Transverse colon (tissue), 4 donors: ENCODE measurements around the gene NFIC. TPM values are rescaled to one million over a fixed set of nuclear protein-coding genes. Genes with fewer than 3 reads are reported as not detected.
"Not testable (repeated sequence)": the region's sequence is repeated elsewhere in the genome, so short reads cannot be mapped to it uniquely, and the experiment has no call there.

Source experiments
- DNase-seq: peaks from one replicate; pipeline ENCODE4 v3.0.0-alpha.2; 2019
- H3K27ac ChIP-seq, 4 donors: fragments of 200-600 bp; sonication (generic); 2 replicates each; pipeline ENCODE4 v1.5.1; 2016 to 2018; ENCODE audit warnings: inconsistent platforms in 4 of 4
- H3K27me3 ChIP-seq: fragments of 200-600 bp; sonication (generic); 2 replicates; pipeline ENCODE4 v1.5.1; 2017; ENCODE audit warnings: inconsistent platforms
- H3K36me3 ChIP-seq, 4 donors: fragments of 200-600 bp; sonication (generic); 2 replicates each; pipeline ENCODE4 v1.5.1; 2017 to 2019; ENCODE audit warnings: inconsistent platforms in 4 of 4
- H3K4me1 ChIP-seq, 4 donors: fragments of 200-600 bp; sonication (generic); 2 replicates each; pipeline ENCODE4 v1.5.1; 2017 to 2020; ENCODE audit warnings: inconsistent platforms in 4 of 4
- H3K4me3 ChIP-seq, 4 donors: fragments of 200-600 bp; sonication (generic); 1 replicate in 1 of 4; 2 replicates in 3 of 4; pipeline versions ENCODE4 v1.5.1 to v1.6.1; 2017 to 2019; ENCODE audit warnings: inconsistent platforms in 4 of 4
- H3K9me3 ChIP-seq, 2 donors: fragments of 200-600 bp; sonication (generic); 2 replicates each; pipeline ENCODE4 v1.5.1; 2017 to 2019; ENCODE audit warnings: inconsistent platforms in 2 of 2
- CTCF ChIP-seq, 5 experiments: fragments of 200-600 bp in 3 of 5; fragments of 450-650 bp in 2 of 5; sonication (generic) in 3 of 5; IDR thresholded peaks; 1 replicate in 2 of 5; 2 replicates in 3 of 5; pipeline ENCODE4 v1.5.1; 2016 to 2017; ENCODE audit warnings: antibody characterized with exemption in 5 of 5, inconsistent platforms in 3 of 5, mild to moderate bottlenecking in 2 of 5, moderate library complexity in 1 of 5
- EP300 ChIP-seq: sonication (generic); formaldehyde crosslinking; IDR thresholded peaks from one replicate; pipeline ENCODE4 v1.6.1; 2017; ENCODE audit warnings: antibody characterized with exemption, low read depth
- POLR2A ChIP-seq: fragments of 450-650 bp; IDR thresholded peaks from one replicate; pipeline ENCODE4 v1.6.1; 2016; ENCODE audit warnings: antibody characterized with exemption, mild to moderate bottlenecking, moderate library complexity
- POLR2AphosphoS5 ChIP-seq, 3 donors: sonication (generic); formaldehyde crosslinking; IDR thresholded peaks; one replicate each; pipeline ENCODE4 v1.6.1; 2016; ENCODE audit warnings: antibody characterized with exemption in 3 of 3
- WGBS, 2 donors: methylation state at CpG; one replicate each; pipeline ENCODE4 v1.1.5; 2018; ENCODE audit warnings: low coverage in 1 of 2; 5-methylcytosine and 5-hydroxymethylcytosine counted together
- in situ Hi-C, 4 donors: fragments of 200-750 bp; cut with MboI; loops; one replicate each; pipeline versions ENCODE4 v1.15.0 to v1.15.1; 2017; ENCODE audit warnings: low sequenced_read_pairs in 3 of 4, low pct_ligation_motif_present in 1 of 4, low pct_unique_long_range_greater_than_20kb in 1 of 4
- intact Hi-C: fragments of 100-400 bp; cut with DNase I; formaldehyde crosslinking; loops from one replicate; pipeline ENCODE4 v1.15.1; 2023; ENCODE audit warnings: low total_unique reads
- total RNA-seq, 4 donors: library from RNA; depleted of rRNA; stranded (reverse); fragments of >200 nt; gene quantifications; one replicate each; pipeline ENCODE4 v1.1.0, GENCODE V29; 2016

NFIC gene
- total RNA-seq, 4 donors from 2014 or later: 39.9 to 145 (median 68.1) TPM

GRCh38 chr19:3346677-3347353, 19.6 kb upstream of the NFIC start:
- no peak for TF ChIP-seq EP300
- no peak for TF ChIP-seq POLR2A
- TF ChIP-seq POLR2AphosphoS5 (IDR thresholded peaks at IDR 0.05): peak; percentile 8 to 53 (median 43)
- TF ChIP-seq CTCF (IDR thresholded peaks at IDR 0.05): no peak
- Histone ChIP-seq H3K9me3 (no peaks in the 10 kb centered on the region), H3K27ac (peak overlapping the region; percentile 79 to 86 (median 82)), H3K4me1 (peaks cover 24 to 55% (median 34%) of the 10 kb centered on the region in 4 donors), H3K4me3 (no peak overlapping the region), H3K27me3 (no peaks in the 10 kb centered on the region), H3K36me3 (no peaks in the 10 kb centered on the region)
- WGBS, 2 donors: 25 to 30% methylated on average over 5 to 22 of the region's 23 CpGs
- DNase-seq: peak; percentile 69
- intact Hi-C loops: no loop called here
- in situ Hi-C loops: no loop called here

GRCh38 chr19:3348042-3348441, 18.3 kb upstream of the NFIC start:
- in situ Hi-C loops (no loop called here), intact Hi-C loops (no loop called here)
- no peaks in the 10 kb centered on the region for H3K36me3 ChIP-seq
- no peaks in the 10 kb centered on the region for H3K27me3 ChIP-seq
- TF ChIP-seq POLR2A (no peak), CTCF (IDR thresholded peaks at IDR 0.05) (no peak), EP300 (no peak), POLR2AphosphoS5 (IDR thresholded peaks at IDR 0.05) (no peak)
- peaks cover 20 to 47% (median 31%) of the 10 kb centered on the region in 4 donors for H3K4me1 ChIP-seq
- WGBS, 2 donors: 86 to 89% methylated on average over 1 to 11 of the region's 11 CpGs
- no peaks in the 10 kb centered on the region for H3K9me3 ChIP-seq
- peak overlapping the region in 3 of 4 donors; percentile 79 to 86 (median 83) for H3K27ac ChIP-seq
- no peak overlapping the region for H3K4me3 ChIP-seq
- DNase-seq: no peak

- H3K4me3 ChIP-seq, DNase-seq, intact Hi-C loops, H3K36me3 ChIP-seq, H3K27me3 ChIP-seq, in situ Hi-C loops, H3K9me3 ChIP-seq: not testable (repeated sequence)
- Histone ChIP-seq H3K27ac (peak overlapping the region in 1 of 4 donors; percentile 86), H3K4me1 (peaks cover 17 to 43% (median 27%) of the 10 kb centered on the region in 4 donors)
- WGBS, 2 donors: 77 to 85% methylated on average over 9 to 11 of the region's 11 CpGs
Measured at GRCh38 chr19:3348469-3348868, 17.9 kb upstream of the NFIC start.

- intact Hi-C loops: no loop called here
- Histone ChIP-seq H3K4me1 (peaks cover 14 to 36% (median 23%) of the 10 kb centered on the region in 4 donors), H3K27me3 (no peaks in the 10 kb centered on the region), H3K27ac (peak overlapping the region; percentile 5 to 70 (median 60)), H3K36me3 (no peaks in the 10 kb centered on the region), H3K9me3 (no peaks in the 10 kb centered on the region), H3K4me3 (no peak overlapping the region)
- WGBS, 2 donors: 40 to 46% methylated on average over 1 to 9 of the region's 9 CpGs
- in situ Hi-C loops: no loop called here
- peak; percentile 76 for TF ChIP-seq EP300
- TF ChIP-seq CTCF (IDR thresholded peaks at IDR 0.05): peak in 1 of 5 experiments; percentile 43
- TF ChIP-seq POLR2A: no peak
- TF ChIP-seq POLR2AphosphoS5 (IDR thresholded peaks at IDR 0.05): peak in 2 of 3 donors; percentile 48 to 63
- DNase-seq: peak; percentile 68
Measured at GRCh38 chr19:3350014-3350663, 16.2 kb upstream of the NFIC start.
